HepG2 (cell line): ENCODE measurements around the gene HEPACAM. TPM values are rescaled to one million over a fixed set of nuclear protein-coding genes. Genes with fewer than 3 reads are reported as not detected.

Source experiments
- ATAC-seq: fragments of 200-7000 bp; cut with Tn5 transposase; 3 replicates; pipeline ENCODE4 v1.9.1; 2020; ENCODE audit warnings: mild to moderate bottlenecking, moderate library complexity
- BruUV-seq: library from RNA; stranded (reverse); fragments of 400-500 nt; replicated peaks from 2 replicates; lab custom pipeline; 2021; lab: Mats Ljungman, UMichigan
- CTCF ChIA-PET: fragments of 300-600 bp; formaldehyde crosslinking; extraction: SDS; loops from one replicate; lab custom pipeline; 2021; ENCODE audit warnings: low total read pairs, inconsistent platforms, low intra/inter-chr PET ratio; lab: Yijun Ruan, JAX
- POLR2A ChIA-PET: fragments of 350-600 bp; sonication (Branson Sonifier 250); formaldehyde crosslinking; loops from one replicate; lab custom pipeline; 2020; ENCODE audit warnings: antibody characterized with exemption, inconsistent platforms; lab: Yijun Ruan, JAX
- DNase-seq: peaks from one replicate; pipeline ENCODE4 v3.0.0-alpha.2; 2015; ENCODE audit warnings: low spot score
- FAIRE-seq: peaks from 3 replicates; lab custom pipeline; 2011; peaks lifted over from hg19 to GRCh38; lab: Jason Lieb, UNC
- H2AFZ ChIP-seq: one replicate; pipeline ENCODE4 v1.6.1; 2011; ENCODE audit warnings: low read length, inconsistent platforms
- H3K27ac ChIP-seq: fragments of 300-600 bp; 3 replicates; pipeline ENCODE4 v1.8.0; 2011; ENCODE audit warnings: mixed run types, mild to moderate bottlenecking, mixed read lengths, low read length, inconsistent platforms; ENCODE audit not compliant: insufficient read depth; ENCODE audit errors: extremely low read length
- H3K27me3 ChIP-seq, 2 experiments: fragments of 200-600 bp in 1 of 2; 2 replicates in 1 of 2; 3 replicates in 1 of 2; pipeline versions ENCODE4 v1.6.0 to v1.8.0; 2011; ENCODE audit warnings: low read length in 2 of 2, mild to moderate bottlenecking in 2 of 2, moderate library complexity in 2 of 2, inconsistent platforms in 1 of 2; ENCODE audit not compliant: insufficient read depth in 2 of 2, control insufficient read depth in 1 of 2
- H3K36me3 ChIP-seq, 2 experiments: fragments of 200-600 bp in 1 of 2; replicated peaks in 1 of 2; 2 replicates in 1 of 2; 3 replicates in 1 of 2; pipeline versions ENCODE4 v1.5.1 to v1.8.0; 2011; ENCODE audit warnings: low read length in 2 of 2, inconsistent platforms in 1 of 2; ENCODE audit not compliant: insufficient read depth in 2 of 2, control insufficient read depth in 1 of 2
- H3K4me1 ChIP-seq: 2 replicates; pipeline ENCODE4 v1.5.1; 2012; ENCODE audit warnings: low read length, inconsistent platforms; ENCODE audit not compliant: insufficient read depth
- H3K4me2 ChIP-seq: 2 replicates; pipeline ENCODE4 v1.6.0; 2011; ENCODE audit warnings: low read depth, low read length, inconsistent platforms
- H3K4me3 ChIP-seq, 3 experiments: fragments of 200-600 bp in 1 of 3; sonication (generic), shearing (Covaris generic) in 1 of 3; replicated peaks in 1 of 3; 2 replicates each; pipeline ENCODE4 v1.5.1; 2011 to 2016; ENCODE audit warnings: low read length in 3 of 3, inconsistent platforms in 2 of 3, low read depth in 2 of 3, mild to moderate bottlenecking in 2 of 3, control low read depth in 1 of 3, mixed read lengths in 1 of 3; ENCODE audit not compliant: insufficient read depth in 1 of 3
- H3K79me2 ChIP-seq: one replicate; pipeline ENCODE4 v1.6.1; 2011; ENCODE audit warnings: low read length, inconsistent platforms; ENCODE audit not compliant: insufficient read depth
- H3K9ac ChIP-seq: 2 replicates; pipeline ENCODE4 v1.6.0; 2011; ENCODE audit warnings: mild to moderate bottlenecking, low read depth, low read length, inconsistent platforms; ENCODE audit not compliant: insufficient read depth
- H3K9me3 ChIP-seq: 2 replicates; pipeline ENCODE4 v1.5.1; 2012; ENCODE audit warnings: mild to moderate bottlenecking, low read length
- H4K20me1 ChIP-seq: 2 replicates; pipeline ENCODE4 v1.6.0; 2011; ENCODE audit warnings: inconsistent platforms, mild to moderate bottlenecking, low read length, moderate library complexity; ENCODE audit not compliant: insufficient read depth
- ADNP ChIP-seq: sonication (generic); formaldehyde crosslinking; IDR thresholded peaks from 2 replicates; pipeline ENCODE4 v1.4.0; 2020; ENCODE audit warnings: missing genetic modification reagents
- ARID2 ChIP-seq: sonication (generic); formaldehyde crosslinking; IDR thresholded peaks from 2 replicates; pipeline ENCODE4 v1.8.1; 2022; ENCODE audit warnings: mild to moderate bottlenecking, missing genetic modification reagents, borderline replicate concordance
- ASH2L ChIP-seq: fragments of 300-600, 200-600 bp; sonication (generic); IDR thresholded peaks from 2 replicates; pipeline ENCODE4 v1.7.0; 2017; ENCODE audit warnings: low read depth, mild to moderate bottlenecking, moderate library complexity, mixed read lengths, low read length; ENCODE audit not compliant: insufficient read length
- CBX5 ChIP-seq: sonication (generic); formaldehyde crosslinking; IDR thresholded peaks from 2 replicates; pipeline ENCODE4 v1.4.0; 2020; ENCODE audit warnings: missing genetic modification reagents, borderline replicate concordance
- CHD2 ChIP-seq: IDR thresholded peaks from 2 replicates; pipeline ENCODE4 v1.6.1; 2011; ENCODE audit warnings: low read depth, low read length, improper control_type of control experiment
- ISX ChIP-seq: sonication (generic); formaldehyde crosslinking; conservative IDR thresholded peaks from 2 replicates; pipeline ENCODE4 v1.5.0; 2020; ENCODE audit warnings: missing genetic modification reagents
- MIXL1 ChIP-seq: IDR thresholded peaks from 2 replicates; pipeline ENCODE4 v1.6.1; 2016
- PAX8 ChIP-seq: sonication (generic); formaldehyde crosslinking; IDR thresholded peaks from 2 replicates; pipeline ENCODE4 v1.8.0; 2022; ENCODE audit warnings: mild to moderate bottlenecking, missing genetic modification reagents, borderline replicate concordance
- RXRB ChIP-seq: IDR thresholded peaks from 2 replicates; pipeline ENCODE4 v1.6.1; 2016; ENCODE audit warnings: borderline replicate concordance, missing genetic modification reagents, missing compliant biosample characterization
- SP140L ChIP-seq: sonication (generic); formaldehyde crosslinking; IDR thresholded peaks from 2 replicates; pipeline ENCODE4 v1.4.0; 2020; ENCODE audit warnings: missing genetic modification reagents, borderline replicate concordance
- WIZ ChIP-seq: sonication (generic); formaldehyde crosslinking; IDR thresholded peaks from 2 replicates; pipeline ENCODE4 v1.5.1; 2020; ENCODE audit warnings: mild to moderate bottlenecking, missing genetic modification reagents
- ZFP82 ChIP-seq: sonication (generic); formaldehyde crosslinking; IDR thresholded peaks from 2 replicates; pipeline ENCODE4 v1.5.1; 2020; ENCODE audit warnings: mild to moderate bottlenecking, missing genetic modification reagents, borderline replicate concordance
- ZNF101 ChIP-seq: sonication (generic); formaldehyde crosslinking; IDR thresholded peaks from 2 replicates; pipeline ENCODE4 v1.4.0; 2020; ENCODE audit warnings: mild to moderate bottlenecking, low read depth, missing genetic modification reagents, borderline replicate concordance
- ZNF124 ChIP-seq: sonication (generic); formaldehyde crosslinking; IDR thresholded peaks from 2 replicates; pipeline ENCODE4 v1.4.0; 2020; ENCODE audit warnings: missing genetic modification reagents
- ZNF431 ChIP-seq: sonication (generic); formaldehyde crosslinking; IDR thresholded peaks from 2 replicates; pipeline ENCODE4 v1.9.0; 2022; ENCODE audit warnings: missing genetic modification reagents, low read depth, mild to moderate bottlenecking, borderline replicate concordance
- ZNF878 ChIP-seq: sonication (generic); formaldehyde crosslinking; IDR thresholded peaks from 2 replicates; pipeline ENCODE4 v1.8.1; 2023; ENCODE audit warnings: mild to moderate bottlenecking, missing genetic modification reagents, moderate library complexity
- ZZZ3 ChIP-seq: sonication (generic); formaldehyde crosslinking; IDR thresholded peaks from 2 replicates; pipeline ENCODE4 v1.4.0; 2020; ENCODE audit warnings: missing genetic modification reagents, mild to moderate bottlenecking, borderline replicate concordance
- WGBS: methylation state at CpG from one replicate; pipeline ENCODE4 v1.1.6; 2017; ENCODE audit warnings: low lambda C conversion rate; 5-methylcytosine and 5-hydroxymethylcytosine counted together
- in situ Hi-C: cut with HindIII; loops from 2 replicates; pipeline ENCODE4 v1.10.0; 2017; ENCODE audit warnings: low pct_unique_long_range_greater_than_20kb; ENCODE audit not compliant: extremely low pct_ligation_motif_present
- intact Hi-C: fragments of 100-400 bp; cut with micrococcal nuclease; formaldehyde crosslinking; loops from one replicate; pipeline ENCODE4 v1.10.0; 2022; ENCODE audit not compliant: unreplicated experiment
- polyA plus RNA-seq, 8 experiments: library from polyadenylated mRNA; depleted of rRNA in 3 of 8; stranded (reverse) in 7 of 8; unstranded in 1 of 8; fragments of >200 nt; fragmentation: Illumina TruSeq in 4 of 8; extraction: Trizol in 4 of 8; gene quantifications; 2 replicates each; pipeline versions ENCODE4 v1.2.1 to v1.2.3, GENCODE V29; 2011 to 2016; ENCODE audit warnings: low read depth in 4 of 8, missing spikeins in 1 of 8, mixed read lengths in 1 of 8; ENCODE audit not compliant: insufficient read depth in 1 of 8
- total RNA-seq, 5 experiments: library from RNA; depleted of rRNA; stranded (reverse); fragments of >200 nt; fragmentation: Illumina TruSeq; extraction: Trizol; gene quantifications; 2 replicates each; pipeline ENCODE4 v1.2.3, GENCODE V29; 2016; ENCODE audit warnings: low read depth in 1 of 5
- TF ChIP-seq, protein P1 (sequence below), 2 experiments: sonication (generic) in 1 of 2; formaldehyde crosslinking in 1 of 2; IDR thresholded peaks; 2 replicates each; pipeline versions ENCODE4 v1.6.1 to v1.9.0; 2014 to 2022; ENCODE audit warnings: antibody characterized with exemption in 1 of 2, borderline replicate concordance in 1 of 2, inconsistent platforms in 1 of 2, low read depth in 1 of 2, missing genetic modification reagents in 1 of 2
- TF ChIP-seq, protein P2 (sequence below): sonication (generic); formaldehyde crosslinking; IDR thresholded peaks from 2 replicates; pipeline ENCODE4 v1.8.1; 2023; ENCODE audit warnings: mild to moderate bottlenecking, missing genetic modification reagents

The HEPACAM gene
- total and polyA plus RNA-seq, 2 of the 13 experiments (the other 11 are each of a cell fraction or from before 2014, with no cell fraction given), result 66.9 to 121 TPM

DNA sequence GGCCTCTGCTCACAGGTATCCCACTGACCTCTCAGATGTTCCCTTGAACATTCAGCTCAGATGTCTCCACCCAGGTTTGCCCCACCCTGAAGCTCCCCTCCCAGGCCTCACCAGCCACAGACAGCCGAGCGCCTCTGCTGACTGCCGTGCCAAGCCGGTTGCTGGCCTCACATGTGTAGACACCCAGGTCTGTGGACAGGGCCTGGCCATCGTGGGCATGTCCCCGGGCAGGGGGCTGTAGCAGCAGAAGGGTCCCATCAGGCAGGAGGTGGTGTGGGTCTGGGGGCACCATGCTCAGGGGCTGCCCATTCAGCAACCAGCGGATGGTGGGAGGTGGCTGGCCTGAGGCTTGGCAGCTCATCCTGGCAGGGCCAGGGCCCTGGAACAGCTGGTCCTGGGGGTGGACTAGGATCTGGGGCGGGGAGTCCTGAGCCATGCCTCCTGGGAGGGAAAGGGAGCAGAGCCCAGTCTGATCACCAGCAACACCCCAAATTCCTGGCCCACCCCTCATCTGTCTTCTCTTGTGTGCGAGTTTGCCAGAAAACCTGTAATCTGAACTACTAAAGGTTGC, 38.9 kb downstream of the HEPACAM start:
- in situ Hi-C loops, result no loop called here
- Histone ChIP-seq H3K79me2 (no peaks in the 10 kb centered on the region), H3K9ac (no peak overlapping the region), H3K9me3 (no peaks in the 10 kb centered on the region), H3K4me2 (peak overlapping the region; percentile 67; the same call in 1 of the 2 replicates), H2AFZ (no peak overlapping the region), H3K4me3 (peak overlapping the region in 2 of 3 experiments; percentile 27 to 38; a peak in 3 of 6 replicates), H3K36me3 (no peaks in the 10 kb centered on the region), H3K4me1 (peaks cover 66% of the 10 kb centered on the region), H4K20me1 (no peaks in the 10 kb centered on the region), H3K27me3 (peaks cover 0 to 53% of the 10 kb centered on the region in 2 experiments; a peak in 4 of 5 replicates), H3K27ac (no peak overlapping the region)
- ChIA-PET POLR2A (interaction anchor here (0.9 kb wide), 1 partner anchor 41 kb away, joined by 3 read pairs; no protein-coding TSS in a partner anchor), CTCF (no interaction called here)
- TF ChIP-seq CBX5 (CRISPR knock-in tag), result no peak
- no peak for TF ChIP-seq ZNF431
- TF ChIP-seq CHD2, result no peak
- TF ChIP-seq, protein P1, sequence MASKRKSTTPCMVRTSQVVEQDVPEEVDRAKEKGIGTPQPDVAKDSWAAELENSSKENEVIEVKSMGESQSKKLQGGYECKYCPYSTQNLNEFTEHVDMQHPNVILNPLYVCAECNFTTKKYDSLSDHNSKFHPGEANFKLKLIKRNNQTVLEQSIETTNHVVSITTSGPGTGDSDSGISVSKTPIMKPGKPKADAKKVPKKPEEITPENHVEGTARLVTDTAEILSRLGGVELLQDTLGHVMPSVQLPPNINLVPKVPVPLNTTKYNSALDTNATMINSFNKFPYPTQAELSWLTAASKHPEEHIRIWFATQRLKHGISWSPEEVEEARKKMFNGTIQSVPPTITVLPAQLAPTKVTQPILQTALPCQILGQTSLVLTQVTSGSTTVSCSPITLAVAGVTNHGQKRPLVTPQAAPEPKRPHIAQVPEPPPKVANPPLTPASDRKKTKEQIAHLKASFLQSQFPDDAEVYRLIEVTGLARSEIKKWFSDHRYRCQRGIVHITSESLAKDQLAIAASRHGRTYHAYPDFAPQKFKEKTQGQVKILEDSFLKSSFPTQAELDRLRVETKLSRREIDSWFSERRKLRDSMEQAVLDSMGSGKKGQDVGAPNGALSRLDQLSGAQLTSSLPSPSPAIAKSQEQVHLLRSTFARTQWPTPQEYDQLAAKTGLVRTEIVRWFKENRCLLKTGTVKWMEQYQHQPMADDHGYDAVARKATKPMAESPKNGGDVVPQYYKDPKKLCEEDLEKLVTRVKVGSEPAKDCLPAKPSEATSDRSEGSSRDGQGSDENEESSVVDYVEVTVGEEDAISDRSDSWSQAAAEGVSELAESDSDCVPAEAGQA (IDR thresholded peaks at IDR 0.05; ENCODE audit: low read depth), result no peak
- TF ChIP-seq, protein P1 (CRISPR knock-in tag; IDR thresholded peaks at IDR 0.05; ENCODE audit: borderline replicate concordance), result no peak
- TF ChIP-seq ADNP (CRISPR knock-in tag), result no peak
- TF ChIP-seq ARID2 (CRISPR knock-in tag), result no peak
- no peak for TF ChIP-seq MIXL1 (CRISPR knock-in tag)
- TF ChIP-seq, protein P2, sequence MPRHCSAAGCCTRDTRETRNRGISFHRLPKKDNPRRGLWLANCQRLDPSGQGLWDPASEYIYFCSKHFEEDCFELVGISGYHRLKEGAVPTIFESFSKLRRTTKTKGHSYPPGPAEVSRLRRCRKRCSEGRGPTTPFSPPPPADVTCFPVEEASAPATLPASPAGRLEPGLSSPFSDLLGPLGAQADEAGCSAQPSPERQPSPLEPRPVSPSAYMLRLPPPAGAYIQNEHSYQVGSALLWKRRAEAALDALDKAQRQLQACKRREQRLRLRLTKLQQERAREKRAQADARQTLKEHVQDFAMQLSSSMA, result no peak
- no peak for TF ChIP-seq ZNF878 (CRISPR knock-in tag)
- no peak for TF ChIP-seq ISX
- no peak for TF ChIP-seq ZNF101
- TF ChIP-seq ZNF124 (CRISPR knock-in tag), result no peak
- no peak for TF ChIP-seq PAX8 (CRISPR knock-in tag)
- no peak for TF ChIP-seq SP140L (CRISPR knock-in tag)
- no peak for TF ChIP-seq ZZZ3 (CRISPR knock-in tag)
- no peak for TF ChIP-seq WIZ (CRISPR knock-in tag)
- TF ChIP-seq ZFP82 (CRISPR knock-in tag), result no peak
- TF ChIP-seq RXRB (CRISPR knock-in tag), result no peak
- no peak for TF ChIP-seq ASH2L
- BruUV-seq, result no TSS peak
- 42% methylated on average over 6 of the region's 9 CpGs for whole genome bisulfite sequencing
- ATAC-seq (no peak; the same call in 2 of the 3 replicates), FAIRE-seq (no peak), DNase-seq (no peak)
- intact Hi-C loops, result no loop called here
